GM13976 (cell line): ENCODE data around the gene SNX33.
A peak's percentile ranks its signal among the peaks of the same experiment; 100 is the strongest.
"Not testable (repeated sequence)": the region's sequence is repeated elsewhere in the genome, so short reads cannot be mapped to it uniquely, and the experiment has no call there.

Experiments used
- DNase-seq: peaks from one replicate; pipeline ENCODE4 v3.0.0; 2012; ENCODE audit warnings: low spot score
- in situ Hi-C: fragments of 300-500 bp; cut with MboI; formaldehyde crosslinking; loops from one replicate; pipeline ENCODE4 v1.12.0; 2022; ENCODE audit warnings: low sequenced_read_pairs, mixed read lengths, inconsistent platforms; ENCODE audit not compliant: unreplicated experiment
- TF ChIP-seq, protein P1 (sequence below): IDR thresholded peaks from 2 replicates; pipeline ENCODE4 v1.5.1; 2012; ENCODE audit warnings: borderline replicate concordance, mild to moderate bottlenecking; ENCODE audit not compliant: insufficient read depth; ENCODE audit errors: extremely low read depth, missing control alignments, control extremely low read depth

Gene SNX33

DNA sequence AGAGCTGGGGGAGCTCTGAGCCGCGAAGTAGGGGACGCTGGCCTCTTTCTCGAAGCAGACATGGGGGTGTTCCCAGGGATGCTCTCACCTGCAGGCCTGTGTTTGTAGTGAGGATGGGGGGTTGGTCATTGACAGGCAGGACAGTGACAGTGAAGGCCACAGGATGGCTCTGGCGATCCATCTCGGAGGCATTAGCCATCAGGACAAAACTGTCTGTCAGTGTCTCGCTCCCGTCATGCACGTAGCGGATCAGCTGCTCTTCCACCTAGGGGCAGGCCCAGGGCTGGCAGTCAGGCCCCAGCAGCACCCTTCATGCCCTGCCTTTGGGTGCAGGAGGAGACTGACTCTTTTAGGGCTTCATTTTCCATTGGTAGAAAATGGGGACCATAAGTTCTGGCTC is 36.9 kb downstream of the SNX33 start:
- in situ Hi-C loops: no loop called here
- TF ChIP-seq, protein P1, sequence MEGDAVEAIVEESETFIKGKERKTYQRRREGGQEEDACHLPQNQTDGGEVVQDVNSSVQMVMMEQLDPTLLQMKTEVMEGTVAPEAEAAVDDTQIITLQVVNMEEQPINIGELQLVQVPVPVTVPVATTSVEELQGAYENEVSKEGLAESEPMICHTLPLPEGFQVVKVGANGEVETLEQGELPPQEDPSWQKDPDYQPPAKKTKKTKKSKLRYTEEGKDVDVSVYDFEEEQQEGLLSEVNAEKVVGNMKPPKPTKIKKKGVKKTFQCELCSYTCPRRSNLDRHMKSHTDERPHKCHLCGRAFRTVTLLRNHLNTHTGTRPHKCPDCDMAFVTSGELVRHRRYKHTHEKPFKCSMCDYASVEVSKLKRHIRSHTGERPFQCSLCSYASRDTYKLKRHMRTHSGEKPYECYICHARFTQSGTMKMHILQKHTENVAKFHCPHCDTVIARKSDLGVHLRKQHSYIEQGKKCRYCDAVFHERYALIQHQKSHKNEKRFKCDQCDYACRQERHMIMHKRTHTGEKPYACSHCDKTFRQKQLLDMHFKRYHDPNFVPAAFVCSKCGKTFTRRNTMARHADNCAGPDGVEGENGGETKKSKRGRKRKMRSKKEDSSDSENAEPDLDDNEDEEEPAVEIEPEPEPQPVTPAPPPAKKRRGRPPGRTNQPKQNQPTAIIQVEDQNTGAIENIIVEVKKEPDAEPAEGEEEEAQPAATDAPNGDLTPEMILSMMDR: no peak
- DNase-seq: no peak

DNA sequence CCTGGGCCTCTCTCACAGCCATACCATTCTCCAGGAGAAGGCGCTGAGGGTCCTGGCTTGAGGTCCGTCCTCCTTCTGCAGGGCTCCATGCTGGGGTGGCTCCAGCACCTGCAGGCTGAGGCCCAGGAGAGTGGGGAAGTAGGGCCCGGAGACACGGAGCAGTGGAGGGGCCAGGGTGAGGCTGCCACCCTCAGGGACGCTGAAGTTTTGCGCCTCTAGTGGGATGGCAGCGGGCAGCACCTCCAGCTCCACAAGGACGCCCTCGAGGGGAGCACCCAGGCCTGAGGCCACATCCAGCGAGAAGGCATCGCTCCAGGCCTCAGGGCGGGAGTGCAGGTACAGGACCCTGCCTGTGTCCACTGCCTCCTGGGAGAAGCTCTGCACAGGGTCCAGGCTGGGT is 37.5 kb downstream of the SNX33 start:
- TF ChIP-seq, protein P1: no peak
- no peak for DNase-seq
- in situ Hi-C loops: no loop called here

DNA sequence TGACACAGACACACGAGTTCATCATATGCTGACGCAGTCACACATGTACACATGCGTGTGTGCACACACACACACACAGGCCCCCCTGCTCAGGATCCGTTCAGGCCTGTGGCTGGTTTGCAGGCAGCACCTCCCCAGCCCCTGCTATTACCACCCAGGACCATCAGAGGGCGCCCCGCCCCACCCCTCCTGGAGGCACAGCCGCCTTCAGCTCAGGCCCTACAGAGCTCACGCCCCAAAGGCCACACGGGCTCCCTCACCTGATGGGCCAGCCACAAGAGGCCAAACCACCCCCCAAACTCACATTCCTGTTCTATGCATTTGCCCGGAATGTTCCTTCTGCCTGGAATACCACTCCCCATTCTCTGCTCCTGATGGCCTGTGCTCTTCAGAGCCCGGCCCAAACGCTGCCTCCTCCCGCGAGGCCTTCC is 38.5 kb downstream of the SNX33 start:
- TF ChIP-seq, protein P1: peak; percentile 53
- in situ Hi-C loops: not testable (repeated sequence)
- DNase-seq: peak; percentile 81

DNA sequence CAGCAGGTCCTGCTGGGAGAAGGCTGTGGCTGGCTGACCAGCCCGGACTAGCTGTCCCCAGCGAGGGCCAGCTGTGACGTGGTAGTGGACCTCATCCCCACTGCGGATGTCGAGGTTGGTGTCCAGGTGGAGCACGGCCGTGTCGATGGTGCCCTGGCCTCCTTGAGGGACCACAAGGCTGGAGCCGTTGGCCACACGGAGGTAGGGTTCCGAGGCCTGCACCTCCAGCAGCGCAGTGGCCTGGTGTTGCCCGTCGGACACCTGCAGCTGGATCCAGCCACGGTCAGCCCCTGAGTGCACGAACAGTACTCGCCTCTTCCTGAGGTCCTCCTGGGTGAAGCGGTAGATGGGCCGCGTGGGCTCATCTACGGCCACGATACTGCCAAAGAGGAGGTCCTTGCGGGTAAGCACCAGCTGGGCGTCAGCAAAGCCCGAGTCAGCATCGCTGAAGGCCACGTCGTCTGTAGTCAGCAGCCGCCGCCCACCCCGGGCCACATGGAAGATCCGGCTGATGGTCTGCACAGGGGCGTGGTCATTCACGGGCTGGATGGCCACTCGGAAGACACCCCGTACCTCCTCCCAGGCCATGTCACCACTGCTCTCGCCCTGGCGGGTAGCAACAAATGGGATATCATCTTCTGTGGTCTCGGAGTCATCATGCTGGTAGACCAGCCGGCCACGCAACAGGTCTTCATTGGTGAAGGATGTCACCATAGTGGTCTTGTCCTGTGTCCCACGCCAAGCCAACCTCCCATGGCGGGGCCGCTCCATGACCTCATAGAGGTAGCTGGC is 40.0 kb downstream of the SNX33 start:
- in situ Hi-C loops: no loop called here
- no peak for DNase-seq
- TF ChIP-seq, protein P1: no peak

DNA sequence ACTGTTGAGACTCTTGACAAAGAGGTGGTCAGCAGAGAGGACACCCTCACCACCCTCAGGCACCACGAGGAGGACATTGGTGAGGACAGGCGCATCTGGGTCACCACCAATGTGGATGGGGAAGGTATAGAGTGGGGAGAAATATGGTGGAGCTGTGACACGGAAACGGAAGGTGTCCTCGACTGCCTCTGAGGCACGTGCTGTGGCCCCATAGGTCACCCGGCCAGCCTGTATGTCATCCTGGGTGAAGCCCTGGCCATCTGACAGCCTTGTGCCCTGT is 40.5 kb downstream of the SNX33 start:
- in situ Hi-C loops: no loop called here
- DNase-seq: no peak
- TF ChIP-seq, protein P1: no peak

DNA sequence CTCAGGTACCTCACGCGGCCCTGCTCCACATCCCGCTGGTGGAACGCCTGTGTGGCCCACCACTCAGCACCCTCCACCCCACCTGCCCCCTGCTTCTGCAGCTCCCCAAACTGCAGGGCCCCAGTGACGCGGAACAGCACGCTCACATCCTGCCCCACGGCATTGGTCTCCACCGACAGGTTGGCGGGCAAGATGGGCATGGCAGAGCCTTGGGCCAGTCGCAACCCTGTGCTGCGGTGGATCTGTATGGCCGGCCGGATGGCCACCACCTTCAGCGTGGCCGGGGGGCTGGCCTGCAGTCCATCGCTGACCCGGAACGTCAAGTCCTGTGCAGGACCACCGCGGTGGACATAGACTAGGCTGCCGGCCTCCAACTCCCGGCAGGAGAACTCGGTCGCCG is 41.1 kb downstream of the SNX33 start:
- no peak for DNase-seq
- TF ChIP-seq, protein P1: no peak
- in situ Hi-C loops: no loop called here

DNA sequence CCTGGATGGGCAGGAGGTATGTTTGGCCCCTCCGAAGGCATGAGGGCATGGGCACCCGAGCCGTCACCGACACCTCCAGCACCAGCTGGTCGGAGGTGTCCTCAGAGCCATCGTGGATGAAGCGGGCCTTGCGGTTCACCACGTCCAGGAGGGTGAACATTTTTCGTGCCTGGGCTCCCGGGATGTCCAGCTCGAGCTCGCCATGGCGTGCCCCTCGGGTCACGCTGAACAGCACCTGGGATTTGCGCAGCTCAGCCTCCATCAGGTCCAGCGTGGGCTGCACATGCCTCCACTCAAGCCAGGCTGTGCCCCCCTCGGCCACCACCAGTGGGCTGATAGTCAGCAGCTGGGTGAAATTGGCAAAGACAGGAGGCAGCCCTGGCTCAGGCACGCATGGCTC is 41.7 kb downstream of the SNX33 start:
- DNase-seq, in situ Hi-C loops: not testable (repeated sequence)

DNA sequence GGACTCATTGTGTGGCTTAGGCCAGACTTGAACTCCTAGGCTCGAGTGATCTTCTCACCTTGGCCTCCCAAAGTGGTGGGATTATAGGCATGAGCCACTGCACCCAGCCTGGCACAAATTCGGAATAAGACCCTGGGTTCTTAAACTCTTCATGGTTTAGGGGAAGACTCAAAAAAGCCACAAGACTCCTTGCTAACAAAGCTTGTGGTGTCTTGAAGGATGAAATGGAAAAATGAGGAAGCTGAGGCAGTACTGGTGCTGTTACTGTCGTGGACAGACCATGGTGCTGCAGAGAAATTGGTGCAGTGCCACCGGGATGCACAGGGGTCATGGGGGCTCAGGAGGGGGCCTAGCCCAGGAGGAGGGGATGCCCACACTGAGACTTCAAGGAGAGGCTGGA is 44.6 kb downstream of the SNX33 start:
- DNase-seq, in situ Hi-C loops: not testable (repeated sequence)

DNA sequence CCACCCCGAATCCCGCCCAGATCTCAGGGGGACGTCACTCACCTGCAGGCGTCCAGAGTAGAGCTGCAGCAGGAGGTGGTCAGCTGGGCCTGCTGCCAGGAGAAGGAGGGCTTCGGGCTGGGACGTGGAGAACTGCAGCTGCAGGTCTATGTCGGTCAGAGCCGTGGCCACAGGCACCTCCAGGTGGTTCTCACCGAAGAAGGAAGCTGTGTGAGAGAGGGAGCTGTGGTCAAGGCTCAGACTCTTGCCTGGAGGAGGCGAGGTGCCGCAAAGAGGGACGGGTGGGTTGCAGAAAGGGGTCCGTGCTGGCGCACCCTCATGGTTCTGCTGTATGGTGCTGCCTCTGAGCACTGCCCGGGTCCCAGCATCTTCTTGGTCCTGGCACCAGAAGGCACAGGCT is 45.3 kb downstream of the SNX33 start:
- in situ Hi-C loops: not testable (repeated sequence)

More for the DNA sequence above, 45.3 kb downstream of the SNX33 start:
- DNase-seq: not testable (repeated sequence)
